Activated CD4-positive, alpha-beta T cell treated with anti-CD3 and anti-CD28 coated beads, Interleukin-2, amount 50 U/mL, for 24 hours (primary cell): ENCODE measurements around the gene NWD2.

Experiments
- DNase-seq, 2 donors: peaks; one replicate each; pipeline ENCODE4 v3.0.0-alpha.2; 2020; ENCODE audit warnings: low read depth in 1 of 2, low spot score in 1 of 2

Gene NWD2

DNA sequence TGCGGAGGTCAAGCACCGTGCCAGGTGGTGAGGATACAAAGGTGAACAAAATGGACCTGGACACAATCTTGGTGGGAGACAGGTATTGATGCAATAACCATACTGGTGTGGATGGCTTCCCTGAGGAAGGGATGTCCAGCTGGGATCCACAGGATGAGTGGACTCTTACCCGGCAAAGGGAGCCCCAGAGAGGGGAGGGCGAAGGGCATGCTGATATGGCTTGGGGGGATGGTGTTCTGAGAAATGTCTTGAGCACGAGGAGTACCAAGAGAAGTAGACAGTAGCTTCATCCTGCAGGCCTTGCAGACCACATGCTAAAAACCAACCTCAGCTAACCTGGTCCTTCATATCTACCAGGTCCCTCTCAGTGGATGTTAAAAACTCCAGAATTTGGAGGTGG, 220.8 kb downstream of the NWD2 start:
- DNase-seq: no peak

GRCh38 chr4:37465845-37466244, 221.3 kb downstream of the NWD2 start:
- DNase-seq: no peak

- DNase-seq: no peak
Measured at GRCh38 chr4:37467223-37467622, 222.7 kb downstream of the NWD2 start.

DNA sequence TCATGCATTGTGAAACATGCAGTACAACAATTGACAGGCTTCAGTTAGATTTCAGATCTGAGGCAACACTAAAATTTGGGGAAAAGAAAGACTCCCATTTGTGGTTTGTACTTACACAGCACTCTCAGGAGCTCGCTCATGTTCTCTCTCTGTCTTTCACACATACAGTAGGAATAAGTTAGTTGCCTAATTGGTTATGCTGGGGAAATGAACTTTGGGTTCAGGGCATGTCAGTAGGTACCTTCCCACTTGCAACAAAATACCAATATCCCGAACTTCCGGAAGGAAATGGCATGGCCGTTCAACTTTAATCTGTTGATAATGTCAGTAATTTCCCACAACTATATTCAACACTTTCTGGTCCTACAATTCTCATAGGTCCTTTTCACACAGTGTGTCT, 223.3 kb downstream of the NWD2 start:
- no peak for DNase-seq

DNA sequence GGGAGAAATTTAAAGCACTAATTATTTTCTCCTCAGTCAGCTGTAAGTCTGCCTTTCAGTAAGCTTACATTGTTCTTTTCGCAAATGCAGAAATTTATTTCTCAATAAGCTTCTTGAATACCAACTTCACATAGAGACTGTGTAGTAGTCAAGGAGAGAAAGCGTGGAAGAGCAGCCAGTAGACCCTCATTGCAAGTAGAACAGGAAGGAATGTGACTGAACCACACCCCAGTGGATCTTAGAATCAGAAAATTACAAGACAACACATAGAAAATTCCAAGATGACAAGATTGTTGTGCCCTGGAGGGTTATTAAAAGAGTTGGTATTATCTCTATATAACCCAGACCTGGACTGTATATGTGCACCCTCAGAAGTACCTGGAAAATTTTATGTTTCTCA, 224.7 kb downstream of the NWD2 start:
- DNase-seq: no peak

GRCh38 chr4:37470245-37470644, 225.7 kb downstream of the NWD2 start:
- DNase-seq: no peak

DNA sequence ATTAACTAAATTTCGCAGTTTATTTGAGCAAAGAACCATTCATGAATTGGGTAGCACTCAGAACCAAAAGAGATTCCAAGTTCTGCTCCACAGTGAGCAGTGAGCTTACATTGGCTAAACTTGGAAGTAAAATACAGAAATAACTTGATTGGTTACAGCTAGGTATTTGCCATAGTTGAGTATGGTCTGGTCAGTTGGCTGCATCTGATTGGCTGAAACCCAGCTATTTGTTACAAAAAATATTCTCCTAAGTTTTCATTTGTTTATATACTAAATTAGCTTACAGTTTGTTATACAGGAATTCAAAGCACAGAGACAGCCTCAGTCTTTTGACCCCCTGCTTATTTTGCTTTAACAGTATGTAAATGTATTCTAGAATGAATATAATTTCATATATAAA, 226.6 kb downstream of the NWD2 start:
- no peak for DNase-seq

- DNase-seq: no peak
Measured at GRCh38 chr4:37471971-37472370, 227.4 kb downstream of the NWD2 start.

GRCh38 chr4:37473807-37474206, 229.3 kb downstream of the NWD2 start:
- DNase-seq: no peak

DNA sequence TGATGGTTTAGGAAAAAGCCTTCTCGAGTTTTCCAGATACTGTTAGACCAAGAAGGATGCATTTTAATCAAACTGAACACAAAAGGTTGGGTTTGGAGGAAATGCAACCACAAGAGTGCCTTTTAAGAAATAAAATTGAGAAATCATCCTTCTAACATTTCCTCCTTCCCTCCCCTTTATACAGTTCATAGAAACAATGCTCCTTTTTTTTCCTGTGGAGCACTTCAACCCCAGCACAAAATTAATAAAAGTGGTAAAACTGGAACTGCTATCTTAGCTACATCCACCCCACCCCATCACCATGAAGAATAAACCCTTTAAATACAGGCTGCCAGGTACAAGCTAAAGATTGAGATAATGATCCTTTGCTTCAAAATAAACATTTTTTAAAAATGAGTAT, 230.5 kb downstream of the NWD2 start:
- DNase-seq: no peak

GRCh38 chr4:37475776-37476175, 231.2 kb downstream of the NWD2 start:
- DNase-seq: no peak

- DNase-seq: no peak
Measured at GRCh38 chr4:37476256-37476655, 231.7 kb downstream of the NWD2 start.

DNA sequence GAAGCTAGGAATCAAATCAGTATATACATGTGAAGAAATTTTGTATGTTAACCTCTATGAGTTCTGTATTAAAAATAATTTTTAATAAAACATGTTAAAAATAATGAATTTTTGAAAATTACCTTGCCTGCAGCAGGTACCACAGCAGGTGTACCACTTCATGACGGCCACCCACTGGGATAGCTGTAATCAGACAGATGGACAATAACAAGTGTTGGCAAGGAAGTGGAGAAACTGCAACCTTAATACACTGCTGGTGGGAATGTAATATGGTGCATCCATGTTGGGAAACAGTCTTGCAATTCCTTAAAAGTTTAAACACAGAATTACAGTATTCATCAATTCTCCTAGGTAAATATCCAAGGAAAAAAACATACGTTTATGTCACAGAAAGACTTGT, 232.1 kb downstream of the NWD2 start:
- DNase-seq: no peak

- DNase-seq: no peak
Measured at GRCh38 chr4:37477126-37477525, 232.6 kb downstream of the NWD2 start.

- DNase-seq: no peak
Measured at GRCh38 chr4:37478151-37478550, 233.6 kb downstream of the NWD2 start.

GRCh38 chr4:37480509-37480908, 236.0 kb downstream of the NWD2 start:
- no peak for DNase-seq

GRCh38 chr4:37481547-37482122, 237.1 kb downstream of the NWD2 start:
- DNase-seq: no peak

GRCh38 chr4:37482236-37482913, 237.8 kb downstream of the NWD2 start:
- DNase-seq: no peak

- no peak for DNase-seq
Measured at GRCh38 chr4:37483610-37484009, 239.1 kb downstream of the NWD2 start.

GRCh38 chr4:37486166-37486565, 241.6 kb downstream of the NWD2 start:
- DNase-seq: no peak

DNA sequence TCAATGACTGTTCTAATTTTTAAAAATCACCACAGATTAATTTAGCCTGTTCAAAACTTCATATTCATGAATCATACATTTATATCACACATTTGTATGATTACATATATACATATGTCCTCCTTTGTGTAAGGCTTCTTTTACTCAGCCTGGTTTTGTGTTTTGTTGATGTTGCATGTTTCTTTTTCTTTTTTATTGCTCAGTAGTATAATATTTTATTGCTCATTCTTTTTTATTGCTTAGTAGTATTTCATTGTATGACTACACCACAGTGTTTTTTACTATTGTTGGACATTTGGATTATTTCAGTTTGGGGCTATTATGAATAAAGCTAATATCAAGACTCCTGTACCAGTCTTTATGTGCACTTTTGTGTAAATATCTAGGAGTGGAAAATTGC, 243.1 kb downstream of the NWD2 start:
- no peak for DNase-seq

DNA sequence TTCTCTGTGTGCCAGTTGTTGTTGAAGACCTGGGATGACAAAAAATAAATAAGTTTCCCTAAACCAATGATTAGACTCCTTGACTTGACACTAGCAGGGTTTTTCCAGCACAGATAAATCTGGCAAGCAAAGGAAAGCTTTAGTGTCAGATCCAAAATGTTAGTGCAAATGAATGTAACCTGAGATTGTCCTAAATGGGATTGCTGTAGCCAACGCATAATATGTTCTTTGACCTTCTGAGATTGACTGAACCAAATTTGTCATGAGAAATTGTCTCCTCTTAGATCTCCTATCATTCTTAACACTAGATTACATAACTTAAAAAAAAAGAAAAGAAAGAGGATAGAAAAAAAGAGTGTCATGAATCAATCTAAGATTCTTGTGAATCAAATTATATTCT, 245.2 kb downstream of the NWD2 start:
- DNase-seq: no peak
